Left kidney (tissue), 2 donors: Measurements from ENCODE around the gene DTNBP1. TPM values are rescaled to one million over a fixed set of nuclear protein-coding genes. Genes with fewer than 3 reads are reported as not detected.
"Not testable (repeated sequence)": the region's sequence is repeated elsewhere in the genome, so short reads cannot be mapped to it uniquely, and the experiment has no call there.

Experiments used
- DNase-seq: peaks from one replicate; pipeline ENCODE4 v3.0.0-alpha.2; 2013
- polyA plus RNA-seq: library from polyadenylated mRNA; unstranded; fragments of 120-200 nt; gene quantifications from one replicate; pipeline ENCODE4 v1.2.1, GENCODE V29; 2013; ENCODE audit not compliant: insufficient read length

Gene DTNBP1
- polyA plus RNA-seq, 1 donor: 25.3 TPM

DNA sequence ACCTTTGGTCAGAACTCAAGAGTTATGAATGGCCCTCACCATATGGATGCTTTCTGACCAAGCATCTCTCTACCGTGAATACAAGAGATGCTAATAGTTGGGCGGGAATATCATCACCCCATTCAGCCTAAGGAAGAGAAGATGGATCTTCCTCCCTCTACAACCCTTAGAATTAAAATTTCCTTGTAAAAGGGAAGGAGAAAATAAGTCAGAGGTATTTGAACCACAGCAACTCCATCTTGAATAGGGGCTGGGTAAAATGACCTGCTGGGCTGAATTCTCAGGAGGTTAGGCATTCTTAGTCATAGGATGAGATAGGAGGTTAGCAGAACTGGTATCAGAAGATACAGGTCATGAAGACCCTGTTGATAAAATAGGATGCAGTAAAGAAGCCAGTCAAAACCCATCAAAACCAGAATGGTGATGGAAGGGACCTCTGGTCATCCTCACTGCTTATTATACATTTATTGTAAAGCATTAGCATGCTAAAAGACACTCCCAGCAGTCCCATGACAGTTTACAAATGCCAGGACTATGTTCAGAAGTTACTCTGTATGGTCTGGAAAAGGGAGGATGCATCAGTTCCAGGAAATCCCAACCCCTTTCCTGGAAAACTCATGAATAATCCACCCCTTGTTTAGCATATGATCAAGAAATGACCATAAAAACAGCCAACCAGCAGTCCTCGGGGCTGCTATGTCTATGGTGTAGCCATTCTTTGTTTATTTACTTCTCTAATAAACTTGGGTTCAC lies 101.2 kb downstream of the DTNBP1 start:
- DNase-seq: no peak

DNA sequence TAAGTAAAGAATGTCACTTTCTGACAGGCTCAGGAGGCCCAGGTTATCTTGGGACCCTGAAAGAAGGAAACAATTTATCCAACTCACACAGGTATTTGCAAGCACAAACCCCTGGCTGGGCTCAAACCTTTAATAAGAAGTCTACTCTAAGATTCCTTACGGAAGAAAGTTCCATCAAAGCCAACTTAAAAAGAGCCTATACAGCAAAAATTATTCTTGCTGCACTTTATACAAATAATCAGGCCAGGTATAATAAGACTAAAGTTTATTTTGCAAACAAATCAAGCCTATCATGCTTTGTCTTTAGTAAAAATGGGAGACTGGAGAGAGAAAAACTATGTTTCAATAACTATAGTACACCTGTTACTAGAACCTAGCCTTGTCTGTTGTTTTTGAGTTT lies 102.1 kb downstream of the DTNBP1 start:
- DNase-seq: no peak

DNA sequence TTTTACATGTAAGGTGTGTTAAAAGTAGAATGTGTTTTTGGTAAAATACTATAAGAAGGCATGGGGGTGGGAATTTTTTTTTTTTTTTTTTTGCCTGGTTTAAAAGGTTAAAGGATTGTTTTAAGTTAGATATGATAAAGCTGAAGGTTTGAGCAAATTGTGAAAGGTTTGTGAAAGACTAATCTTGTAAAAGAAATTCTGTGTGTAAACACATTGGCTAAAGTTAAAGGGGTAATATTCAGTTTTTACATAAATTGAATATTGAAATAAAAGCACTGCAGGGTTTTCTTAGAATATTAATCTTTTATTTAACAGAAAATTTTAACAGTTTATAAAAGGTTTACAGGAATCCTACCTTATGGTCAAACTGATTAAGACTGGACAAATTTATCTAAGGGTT lies 105.7 kb downstream of the DTNBP1 start:
- DNase-seq: no peak

DNA sequence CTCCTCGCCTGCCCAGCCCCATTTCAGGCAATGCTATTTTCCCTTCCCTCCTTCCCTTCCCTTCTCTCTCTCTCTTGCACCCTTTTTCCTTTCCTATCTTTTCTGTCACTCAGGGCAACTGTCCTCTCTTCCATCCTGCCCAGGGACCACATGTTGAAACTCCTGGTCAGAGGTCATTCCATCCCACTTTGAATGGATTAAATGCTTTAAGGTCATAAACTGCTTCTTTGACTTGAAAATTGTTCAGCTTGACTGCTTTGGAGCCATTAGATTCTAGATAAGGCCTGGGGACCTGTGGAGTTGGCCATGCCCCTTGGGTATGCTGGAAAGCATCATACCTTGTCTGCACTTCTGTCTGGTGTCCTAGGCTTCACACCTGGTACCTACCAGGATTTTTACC lies 106.1 kb downstream of the DTNBP1 start:
- no peak for DNase-seq

DNA sequence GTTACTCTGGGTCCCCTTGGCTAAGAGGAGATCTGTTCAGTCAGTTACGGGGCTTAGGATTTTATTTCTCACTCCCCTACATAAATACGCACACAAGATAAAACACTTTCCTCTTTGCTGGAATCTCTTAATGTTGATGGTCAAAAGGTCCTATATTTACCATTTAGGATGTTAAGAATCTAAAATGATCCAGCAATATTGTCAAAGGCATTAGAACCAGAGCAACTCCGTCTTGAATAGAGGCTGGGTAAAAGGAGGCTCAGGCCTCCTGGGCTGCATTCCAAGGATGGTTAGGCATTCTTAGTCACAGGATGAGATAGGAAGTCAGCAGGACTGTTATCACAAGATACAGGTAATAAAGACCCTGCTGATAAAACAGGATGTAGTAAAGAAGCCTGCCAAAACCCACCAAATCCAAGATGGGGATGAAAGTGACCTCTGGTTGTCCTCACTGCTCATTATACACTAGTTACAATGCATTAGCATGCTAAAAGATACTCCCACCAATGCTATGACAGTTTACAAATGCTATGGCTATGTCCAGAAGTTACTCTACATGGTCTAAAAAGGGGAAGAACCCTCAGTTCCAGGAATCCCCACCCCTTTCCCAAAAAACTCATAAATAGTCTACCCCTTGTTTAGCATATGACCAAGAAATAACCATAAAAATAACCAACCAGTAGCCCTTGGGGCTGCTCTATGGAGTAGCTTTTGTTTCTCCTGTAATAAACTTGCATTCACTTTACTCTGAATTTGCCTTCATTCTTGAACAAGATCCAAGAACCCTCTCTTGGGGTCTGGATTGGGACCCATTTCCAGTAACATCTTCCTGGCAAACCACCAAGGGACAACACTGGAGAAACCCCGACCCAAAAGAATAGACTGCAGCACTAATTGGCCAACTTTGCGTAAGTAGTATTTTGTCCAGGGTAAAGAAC lies 107.5 kb downstream of the DTNBP1 start:
- DNase-seq: no peak

DNA sequence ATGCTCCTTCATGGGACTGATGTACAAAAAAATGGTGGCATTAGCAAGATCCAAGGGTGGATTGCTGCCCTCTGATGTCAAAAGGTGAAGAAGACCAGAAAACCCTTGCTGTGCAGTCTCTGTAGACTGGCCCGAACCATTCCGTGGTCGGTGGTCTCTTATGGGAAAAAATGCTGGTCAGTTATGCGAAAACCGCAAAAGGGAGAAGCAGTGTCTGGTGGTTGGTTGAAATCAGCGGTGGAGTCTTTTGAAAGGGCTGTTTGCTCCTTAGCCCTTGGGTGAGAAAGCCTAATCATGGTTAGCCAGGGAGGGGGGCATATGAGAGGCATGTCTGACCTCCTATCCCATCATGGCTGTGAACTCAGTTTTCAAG lies 108.1 kb downstream of the DTNBP1 start:
- no peak for DNase-seq

DNA sequence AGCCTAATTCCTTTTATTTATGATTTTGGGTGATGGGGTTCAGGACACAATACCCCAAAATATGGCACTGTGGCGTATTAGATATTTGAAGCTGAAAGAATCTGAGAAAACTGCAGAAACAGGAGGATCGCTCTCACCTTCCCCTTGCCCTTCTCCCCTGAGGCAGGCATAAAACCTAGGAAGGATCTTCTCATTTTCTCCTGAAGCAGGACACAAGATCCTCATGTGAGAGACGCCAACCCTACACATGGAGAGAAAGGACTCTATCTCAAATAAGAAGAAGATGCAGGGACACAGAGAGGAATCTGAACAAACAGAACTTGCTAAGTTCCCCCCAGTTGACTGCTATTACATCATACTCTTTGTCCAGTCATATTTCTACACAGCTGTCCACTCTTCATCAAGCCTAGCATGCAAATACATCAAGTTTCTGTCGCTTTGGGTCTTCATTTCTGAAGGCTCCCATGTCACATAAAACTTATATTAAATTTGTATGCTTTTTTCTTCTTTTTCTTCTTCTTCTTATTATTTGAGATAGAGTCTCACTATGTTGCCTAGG lies 109.0 kb downstream of the DTNBP1 start:
- no peak for DNase-seq

DNA sequence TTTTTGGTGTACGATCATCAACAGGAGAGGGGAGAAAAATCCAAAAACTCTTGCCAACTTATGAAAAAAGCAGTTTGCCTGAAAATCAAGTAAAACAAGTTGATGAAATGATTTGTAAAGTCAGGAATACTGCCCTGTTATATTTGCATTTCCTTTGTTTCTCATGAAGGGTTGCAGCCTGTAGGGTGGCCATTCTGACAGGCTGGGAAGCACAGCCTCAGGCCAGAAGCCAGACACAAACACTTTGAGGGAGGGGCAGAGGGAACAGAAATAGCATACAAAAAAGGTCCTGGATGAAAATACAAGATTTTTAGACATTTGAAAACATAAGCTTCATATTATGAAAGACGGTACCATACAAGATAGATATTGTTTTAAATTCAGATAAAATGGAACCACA lies 109.8 kb downstream of the DTNBP1 start:
- DNase-seq: no peak

DNA sequence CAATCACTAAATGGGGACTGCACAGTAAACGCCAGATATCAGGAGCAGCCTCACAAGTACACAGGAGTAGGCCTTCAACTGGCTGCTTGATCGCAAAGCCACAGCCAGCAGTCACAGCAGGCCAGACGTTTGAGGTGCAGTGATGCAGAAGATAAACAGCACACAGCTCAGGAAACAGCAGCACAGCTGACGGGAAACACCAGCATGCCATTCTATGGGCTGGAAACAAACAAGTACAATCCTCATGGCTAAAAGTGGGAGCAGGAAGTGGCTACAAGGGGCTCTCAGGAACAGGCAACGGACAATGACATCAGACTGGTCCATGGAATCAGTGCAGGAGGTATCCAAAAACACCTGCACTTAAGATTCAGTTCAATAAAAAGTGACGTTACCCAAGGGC lies 111.0 kb downstream of the DTNBP1 start:
- no peak for DNase-seq

DNA sequence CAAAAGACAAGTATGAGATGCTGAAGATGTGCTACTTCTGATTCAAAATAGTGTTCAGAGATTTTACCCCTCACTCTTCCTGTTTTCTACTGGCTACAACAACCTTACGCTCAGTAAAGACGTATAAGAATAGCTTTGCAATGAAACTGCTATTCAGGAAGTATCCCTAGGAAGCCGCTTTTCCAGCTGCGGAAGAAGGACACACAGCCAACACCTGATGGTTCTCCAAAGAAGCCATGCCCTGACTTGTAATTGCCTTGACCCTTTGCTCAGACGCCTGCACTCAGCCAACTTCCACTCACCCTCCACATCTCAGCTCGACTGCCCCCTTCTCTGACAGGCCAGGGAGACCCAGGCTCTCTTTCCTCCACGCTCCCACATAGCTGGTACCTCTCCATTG lies 111.6 kb downstream of the DTNBP1 start:
- DNase-seq: no peak

DNA sequence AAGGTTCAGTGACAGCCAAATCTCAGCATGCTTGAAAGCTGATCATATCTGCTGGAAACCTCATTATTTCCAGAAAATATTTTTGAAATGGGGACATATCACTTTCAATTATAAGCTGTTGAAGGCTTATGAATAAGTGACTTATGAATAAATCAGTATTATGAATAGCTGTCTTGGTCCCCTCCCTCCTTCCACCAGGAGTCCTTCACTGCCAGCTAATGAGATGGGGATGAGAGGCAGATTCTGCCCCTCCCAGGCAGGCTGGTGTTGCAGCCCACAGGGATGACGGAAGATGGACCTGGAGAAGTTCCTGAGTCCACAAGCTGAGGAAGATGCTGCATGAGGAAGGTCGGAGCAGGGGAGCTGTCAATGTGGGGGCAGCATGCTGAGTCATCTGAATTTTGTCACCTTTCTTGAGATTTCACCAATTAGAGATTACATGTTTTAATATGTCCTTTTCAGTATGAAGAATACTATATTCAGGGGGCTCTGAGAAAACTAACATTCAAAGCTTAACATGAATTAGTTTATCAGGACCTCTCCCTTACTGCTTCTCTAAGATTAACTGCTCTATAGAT lies 112.2 kb downstream of the DTNBP1 start:
- DNase-seq: no peak

DNA sequence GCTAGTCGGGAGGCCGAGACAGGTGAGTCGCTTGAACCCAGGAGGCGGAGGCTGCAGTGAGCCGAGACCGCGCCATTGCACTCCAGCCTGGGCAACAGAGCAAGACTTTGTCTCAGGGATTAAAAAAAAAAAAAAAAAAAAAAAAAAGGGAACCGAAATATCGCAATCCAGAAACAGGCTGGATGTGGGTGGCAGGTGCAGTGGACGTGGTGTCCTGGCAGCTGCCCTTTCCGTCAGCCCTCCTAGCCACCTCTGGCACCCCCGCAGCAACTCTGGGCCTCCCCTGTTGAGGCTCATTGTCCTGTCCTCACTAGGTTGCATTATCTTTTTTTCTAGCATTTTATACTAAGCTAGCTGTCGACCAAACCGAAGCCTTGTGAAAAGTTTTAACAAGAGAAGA lies 113.5 kb downstream of the DTNBP1 start:
- no peak for DNase-seq

DNA sequence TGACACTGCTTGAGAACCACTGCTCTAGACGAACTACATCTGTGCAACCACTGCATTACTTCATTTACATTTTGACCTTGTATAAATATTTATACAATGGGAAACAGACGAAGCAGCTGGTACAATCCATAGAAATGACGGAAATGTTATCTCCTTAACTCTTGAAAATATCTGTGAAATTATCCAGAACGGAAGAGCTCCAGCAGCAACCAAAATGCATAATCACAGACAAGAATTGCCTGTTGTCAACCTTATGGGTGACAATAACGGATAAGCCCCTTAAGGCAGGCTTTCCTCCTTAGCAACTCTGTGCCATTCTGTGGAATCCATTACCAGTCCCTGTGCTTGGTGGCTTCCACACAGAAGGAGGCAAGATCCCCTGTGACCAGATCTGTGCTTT lies 115.4 kb downstream of the DTNBP1 start:
- DNase-seq: no peak

DNA sequence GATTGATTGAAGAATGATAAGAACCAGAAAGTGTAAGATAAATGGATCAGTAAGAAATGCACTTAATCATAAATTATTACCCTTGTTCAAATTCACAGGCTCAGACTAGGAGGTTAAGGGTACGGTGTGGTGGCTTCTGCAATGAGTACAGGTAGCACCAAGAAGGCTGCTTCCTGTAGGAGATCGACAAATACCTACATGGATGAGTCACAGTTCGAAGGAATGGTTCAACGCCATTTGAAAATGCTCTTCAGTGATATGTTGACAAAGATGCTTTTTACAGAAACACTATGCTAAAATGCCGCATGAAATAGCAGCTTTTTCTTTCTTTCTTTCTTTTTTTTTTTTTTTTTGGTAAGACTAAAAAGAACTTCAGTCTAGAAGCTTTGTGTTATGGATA lies 116.2 kb downstream of the DTNBP1 start:
- DNase-seq: no peak

DNA sequence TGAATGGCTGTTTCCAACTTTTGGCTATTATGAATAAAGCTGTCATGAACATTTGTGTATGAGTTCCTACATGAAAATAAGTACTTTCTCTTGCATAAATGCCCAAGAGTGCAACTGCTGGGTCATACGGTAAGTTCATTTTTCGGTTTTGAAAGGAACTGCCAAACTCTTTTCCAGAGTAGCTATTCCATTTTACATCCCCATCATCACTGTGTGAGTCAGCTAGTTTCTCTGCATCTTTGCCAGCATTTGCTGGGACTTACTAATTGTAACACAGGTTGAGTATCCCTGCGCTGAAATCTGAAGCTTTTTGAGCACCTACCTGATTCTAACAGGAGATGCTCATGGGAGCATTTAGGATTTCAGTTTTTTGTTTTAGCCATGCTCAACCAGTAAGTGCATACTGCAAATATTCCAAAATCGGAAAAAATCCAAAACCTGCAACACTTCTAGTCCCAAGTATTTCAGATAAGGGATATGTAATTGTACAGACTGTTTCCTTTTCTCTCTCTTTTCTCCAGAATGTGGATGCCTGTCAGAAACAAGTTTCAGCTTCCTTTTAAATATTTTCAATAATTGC lies 118.4 kb downstream of the DTNBP1 start:
- DNase-seq: no peak

DNA sequence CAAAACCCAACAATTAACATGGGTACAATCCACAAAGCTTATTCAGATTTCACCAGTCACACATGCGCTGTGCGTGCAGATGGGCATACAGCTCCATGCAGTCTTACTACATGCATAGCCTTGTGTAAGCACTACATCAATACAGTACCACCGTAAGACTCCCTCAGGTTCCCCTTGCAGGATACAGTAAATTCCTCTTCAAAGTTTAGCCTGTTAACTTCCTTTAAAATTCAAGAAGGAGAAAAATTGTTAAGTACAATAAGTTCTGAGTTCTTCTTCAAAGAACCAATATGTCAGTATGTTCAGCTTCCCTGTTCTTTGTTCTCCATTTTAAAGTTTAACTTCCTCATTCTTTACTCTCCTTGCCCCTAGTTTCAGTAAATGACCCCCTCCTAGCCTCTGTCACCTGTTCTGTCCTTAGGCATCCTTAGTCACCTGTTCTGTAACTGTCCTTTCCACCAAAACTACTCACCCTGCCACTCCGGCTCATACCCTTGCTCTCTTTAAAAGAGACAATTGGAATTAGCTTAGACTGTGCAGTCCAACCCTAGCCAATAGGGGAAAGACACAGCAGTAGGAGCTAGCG lies 119.4 kb downstream of the DTNBP1 start:
- DNase-seq: not testable (repeated sequence)

DNA sequence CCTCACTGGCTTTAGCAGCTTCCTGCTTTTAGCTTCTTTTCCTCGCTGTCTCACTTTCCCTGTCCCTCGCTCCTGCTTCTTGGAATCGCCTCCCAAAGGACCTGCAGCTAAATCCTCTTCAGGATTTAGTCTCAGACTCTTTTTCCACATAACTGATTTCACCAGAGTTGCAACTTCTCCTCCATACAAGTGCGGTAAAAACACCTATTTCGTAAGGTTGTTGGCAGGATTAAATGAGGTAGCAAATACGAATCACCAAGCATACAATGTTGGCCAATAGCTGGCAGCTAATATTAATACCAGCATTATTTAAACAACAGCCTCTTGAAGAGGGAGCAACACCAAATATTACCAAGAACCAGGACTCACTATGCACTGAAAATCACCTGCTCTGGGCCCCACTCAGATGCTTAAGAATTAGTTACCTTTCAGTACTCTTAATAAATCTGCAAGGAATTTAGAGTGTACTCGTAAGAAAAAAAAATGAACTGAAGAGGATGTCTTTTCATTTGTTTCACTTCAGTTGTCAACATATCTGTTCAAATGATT lies 123.0 kb downstream of the DTNBP1 start:
- no peak for DNase-seq

DNA sequence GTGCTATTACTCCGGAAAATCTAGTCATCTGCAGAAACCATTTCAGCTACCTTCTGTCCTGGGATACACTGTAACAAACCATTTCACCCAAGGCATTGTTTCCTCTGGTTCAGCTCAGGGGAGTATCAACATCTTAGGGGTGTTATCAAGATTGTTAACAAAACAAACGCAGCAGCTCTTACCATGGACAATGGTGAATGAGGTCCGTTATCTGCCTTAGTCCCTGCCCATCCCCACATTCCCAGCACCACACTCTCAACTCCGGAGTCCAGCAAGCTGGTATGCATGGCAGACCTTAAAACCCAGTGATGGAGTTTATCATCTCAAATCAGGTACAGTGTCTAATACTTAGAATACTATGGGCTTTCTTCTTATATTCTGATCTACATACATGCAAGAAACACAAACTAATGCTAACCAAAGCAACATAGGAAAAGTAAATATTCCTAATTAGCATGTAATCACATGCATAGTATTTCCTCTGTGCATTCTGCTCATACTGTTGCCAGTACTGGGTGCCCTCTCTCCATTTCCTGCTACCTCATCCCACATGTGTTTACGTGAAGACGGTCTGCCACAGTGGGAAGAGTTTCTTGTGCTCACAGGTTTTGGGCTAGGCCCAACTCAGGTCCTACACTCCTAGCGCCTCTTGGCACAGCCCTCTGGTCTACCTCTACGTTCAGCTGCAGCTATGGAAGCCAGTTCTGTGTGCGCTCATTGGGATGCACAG lies 123.9 kb downstream of the DTNBP1 start:
- DNase-seq: no peak

DNA sequence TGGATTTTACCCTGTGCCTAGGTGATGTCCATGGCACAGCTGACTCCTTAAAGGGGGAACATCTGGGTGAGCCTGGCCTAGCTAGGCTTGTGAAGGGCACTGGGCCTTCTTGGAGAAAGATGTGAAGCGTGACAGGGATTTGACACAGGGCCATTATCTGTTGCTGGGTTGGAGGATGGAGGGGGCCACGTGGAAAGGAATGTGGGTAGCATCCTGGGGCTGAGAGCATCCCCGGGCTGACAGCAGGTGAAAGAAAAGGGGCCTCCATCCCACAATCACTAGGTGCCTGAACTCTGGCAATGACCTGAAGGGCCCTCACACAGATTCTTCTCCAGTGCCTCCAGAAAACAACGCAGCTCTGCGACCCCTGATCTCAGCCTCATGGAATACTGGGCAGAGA lies 124.7 kb downstream of the DTNBP1 start:
- DNase-seq: no peak

DNA sequence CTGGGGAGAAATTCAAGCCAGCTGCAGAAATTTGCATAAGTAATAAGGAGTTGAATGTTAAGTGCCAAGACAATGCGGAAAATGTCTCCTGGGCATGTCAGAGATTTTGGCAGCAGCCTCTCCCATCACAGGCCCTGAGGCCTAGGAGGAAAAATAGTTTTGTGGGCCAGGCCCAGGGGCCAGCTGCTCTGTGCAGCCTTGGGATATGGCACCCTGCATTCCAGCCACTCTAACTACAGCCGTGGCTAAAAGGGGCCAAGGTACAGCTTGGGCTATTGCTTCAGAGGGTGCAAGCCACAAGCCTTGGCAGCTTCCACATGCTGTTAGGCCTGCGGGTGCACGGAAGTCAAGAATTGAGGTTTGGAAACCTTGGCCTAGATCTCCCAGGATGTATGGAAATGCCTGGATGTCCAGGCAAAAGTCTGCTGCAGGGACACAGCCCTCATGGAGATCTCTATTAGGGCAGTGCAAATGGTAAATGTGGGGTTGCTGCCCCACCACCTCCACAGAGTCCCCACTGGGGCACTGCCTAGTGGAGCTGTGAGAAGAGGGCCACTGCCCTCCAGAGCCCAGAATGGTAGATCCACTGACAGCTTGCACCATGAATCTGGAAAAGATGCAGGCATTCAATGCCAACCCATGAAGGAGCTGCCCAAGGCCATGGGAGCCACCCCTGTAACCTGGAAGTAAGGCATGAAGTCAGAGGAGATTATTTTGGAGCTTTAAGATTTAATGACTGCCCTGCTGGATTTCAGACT lies 126.5 kb downstream of the DTNBP1 start:
- DNase-seq: no peak
